ENCODE data around the gene PLEKHH2.

- TF ChIP-seq POLR2A (IDR thresholded peaks at IDR 0.05), result no peak
- TF ChIP-seq, protein P1, sequence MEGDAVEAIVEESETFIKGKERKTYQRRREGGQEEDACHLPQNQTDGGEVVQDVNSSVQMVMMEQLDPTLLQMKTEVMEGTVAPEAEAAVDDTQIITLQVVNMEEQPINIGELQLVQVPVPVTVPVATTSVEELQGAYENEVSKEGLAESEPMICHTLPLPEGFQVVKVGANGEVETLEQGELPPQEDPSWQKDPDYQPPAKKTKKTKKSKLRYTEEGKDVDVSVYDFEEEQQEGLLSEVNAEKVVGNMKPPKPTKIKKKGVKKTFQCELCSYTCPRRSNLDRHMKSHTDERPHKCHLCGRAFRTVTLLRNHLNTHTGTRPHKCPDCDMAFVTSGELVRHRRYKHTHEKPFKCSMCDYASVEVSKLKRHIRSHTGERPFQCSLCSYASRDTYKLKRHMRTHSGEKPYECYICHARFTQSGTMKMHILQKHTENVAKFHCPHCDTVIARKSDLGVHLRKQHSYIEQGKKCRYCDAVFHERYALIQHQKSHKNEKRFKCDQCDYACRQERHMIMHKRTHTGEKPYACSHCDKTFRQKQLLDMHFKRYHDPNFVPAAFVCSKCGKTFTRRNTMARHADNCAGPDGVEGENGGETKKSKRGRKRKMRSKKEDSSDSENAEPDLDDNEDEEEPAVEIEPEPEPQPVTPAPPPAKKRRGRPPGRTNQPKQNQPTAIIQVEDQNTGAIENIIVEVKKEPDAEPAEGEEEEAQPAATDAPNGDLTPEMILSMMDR (IDR thresholded peaks at IDR 0.05), result no peak
Measured at GRCh38 chr2:43788646-43789045, 151.6 kb downstream of the PLEKHH2 start.
